Esophagus muscularis mucosa (tissue), 3 donors: ENCODE results near the gene VSTM2B.

Source experiments
- CTCF ChIP-seq, 3 experiments: fragments of 200-600 bp in 2 of 3; fragments of 450-650 bp in 1 of 3; sonication (generic) in 2 of 3; IDR thresholded peaks; one replicate each; pipeline ENCODE4 v1.5.1; 2017 to 2019; ENCODE audit warnings: antibody characterized with exemption in 3 of 3, mild to moderate bottlenecking in 2 of 3, moderate library complexity in 1 of 3
- POLR2A ChIP-seq: fragments of 450-650 bp; IDR thresholded peaks from one replicate; pipeline ENCODE4 v1.6.1; 2017; ENCODE audit warnings: antibody characterized with exemption, moderate library complexity, mild to moderate bottlenecking, low read depth

GRCh38 chr19:29543381-29543780, 17.6 kb downstream of the VSTM2B start:
- TF ChIP-seq CTCF (IDR thresholded peaks at IDR 0.05), result no peak
- no peak for TF ChIP-seq POLR2A
